Measurements from ENCODE around the gene ZMIZ2.
"Not testable (repeated sequence)": the region's sequence is repeated elsewhere in the genome, so short reads cannot be mapped to it uniquely, and the experiment has no call there.

Gene ZMIZ2

DNA sequence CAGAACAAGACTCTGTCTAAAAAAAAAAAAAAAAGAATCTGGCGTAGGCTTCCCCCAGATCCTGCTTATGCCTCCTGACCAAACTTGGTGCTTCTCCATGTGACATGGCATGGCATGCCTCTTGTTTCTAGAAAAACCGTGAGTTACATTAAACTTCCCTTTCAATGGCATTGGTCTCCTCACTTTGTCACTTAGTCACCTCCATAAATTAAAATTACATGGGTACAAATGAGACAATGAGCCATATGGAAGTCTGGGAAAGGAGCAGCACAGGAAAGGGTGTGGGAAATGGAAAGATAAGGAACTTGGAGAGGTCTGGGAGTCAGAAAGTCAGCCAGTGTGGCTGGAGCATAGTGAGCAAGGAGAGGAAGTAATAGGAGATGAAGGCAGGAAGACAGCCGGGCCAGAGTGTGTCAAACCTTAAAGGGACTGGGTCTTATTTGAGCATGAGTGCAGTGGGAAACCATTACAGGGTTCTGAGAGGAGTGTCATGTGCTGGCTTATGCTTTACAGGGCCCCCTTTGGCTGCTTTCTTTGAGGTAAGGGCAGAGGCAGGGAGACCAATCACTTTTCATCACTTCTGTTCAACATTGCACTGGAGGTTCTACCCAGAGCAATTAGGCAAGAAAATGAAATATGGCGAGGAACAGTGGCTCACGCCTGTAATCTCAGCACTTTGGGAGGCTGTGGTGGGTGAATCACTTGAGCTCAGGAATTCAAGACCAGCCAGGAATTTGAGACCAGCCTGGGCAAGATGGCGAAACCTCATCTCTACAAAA lies 21.3 kb upstream of the ZMIZ2 start:
- DNase-seq = no peak

DNA sequence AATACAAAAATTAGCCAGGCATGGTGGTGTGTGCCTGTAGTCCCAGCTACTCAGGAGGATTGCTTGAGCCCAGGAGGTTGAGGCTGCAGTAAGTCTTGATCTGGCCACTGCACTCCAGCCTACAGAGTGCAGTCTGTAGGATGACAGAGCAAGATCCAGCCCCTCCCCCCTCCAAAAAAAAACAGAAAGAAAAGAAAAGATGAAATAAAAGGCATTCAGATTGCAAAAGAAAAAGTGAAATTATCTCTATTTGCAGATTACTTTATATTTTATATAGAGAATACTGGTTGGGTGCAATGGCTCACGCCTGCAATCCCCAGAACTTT lies 20.7 kb upstream of the ZMIZ2 start:
- DNase-seq = no peak

DNA sequence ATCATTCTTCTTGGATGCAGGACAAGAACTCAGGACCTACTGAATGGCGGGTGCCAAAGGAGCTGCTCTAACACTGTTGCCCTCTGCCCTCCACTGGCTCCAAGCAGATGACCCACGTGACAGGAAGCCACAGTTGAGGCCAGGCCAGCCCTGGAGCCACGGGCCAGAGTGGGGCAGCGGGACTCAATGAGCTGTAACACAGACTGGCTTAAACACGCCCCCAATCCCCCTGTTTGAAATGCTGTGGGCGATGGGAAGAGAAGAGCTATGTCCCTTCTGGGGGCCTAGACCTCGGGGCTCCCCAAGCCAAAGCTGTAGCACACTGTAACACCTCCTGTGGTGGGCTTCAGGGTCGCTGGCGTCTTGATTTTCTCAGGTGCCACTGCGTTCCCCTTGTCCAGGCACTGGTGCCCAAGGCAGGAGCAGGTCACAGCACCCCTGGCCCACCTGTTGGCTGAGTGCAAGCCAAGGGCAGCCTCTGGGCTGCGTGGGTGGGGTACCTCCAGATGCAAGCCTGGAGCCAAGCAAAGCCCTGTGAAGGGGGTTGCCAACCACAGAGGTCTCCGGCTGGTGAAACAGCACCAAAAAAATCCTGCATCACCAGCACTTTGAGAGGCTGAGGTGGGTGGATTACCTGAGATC lies 18.6 kb upstream of the ZMIZ2 start:
- DNase-seq = no peak

DNA sequence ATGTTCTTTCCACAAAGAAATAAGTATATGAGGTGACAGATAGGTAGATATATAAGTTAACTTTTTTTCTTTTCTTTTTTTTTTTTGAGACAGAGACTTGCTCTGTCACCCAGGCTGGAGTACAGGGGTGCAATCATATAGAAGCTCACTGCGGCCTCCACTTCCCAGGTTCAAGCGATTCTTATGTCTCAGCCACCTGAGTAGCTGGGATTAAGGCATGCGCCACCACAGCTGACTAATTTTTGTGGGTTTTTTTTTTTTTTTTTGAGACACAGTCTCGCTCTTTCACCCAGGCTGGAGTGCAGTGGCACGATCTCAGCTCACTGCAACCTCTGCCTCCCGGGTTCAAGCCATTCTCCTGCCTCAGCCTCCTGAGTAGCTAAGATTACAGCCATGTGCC lies 15.7 kb upstream of the ZMIZ2 start:
- DNase-seq = not testable (repeated sequence)

DNA sequence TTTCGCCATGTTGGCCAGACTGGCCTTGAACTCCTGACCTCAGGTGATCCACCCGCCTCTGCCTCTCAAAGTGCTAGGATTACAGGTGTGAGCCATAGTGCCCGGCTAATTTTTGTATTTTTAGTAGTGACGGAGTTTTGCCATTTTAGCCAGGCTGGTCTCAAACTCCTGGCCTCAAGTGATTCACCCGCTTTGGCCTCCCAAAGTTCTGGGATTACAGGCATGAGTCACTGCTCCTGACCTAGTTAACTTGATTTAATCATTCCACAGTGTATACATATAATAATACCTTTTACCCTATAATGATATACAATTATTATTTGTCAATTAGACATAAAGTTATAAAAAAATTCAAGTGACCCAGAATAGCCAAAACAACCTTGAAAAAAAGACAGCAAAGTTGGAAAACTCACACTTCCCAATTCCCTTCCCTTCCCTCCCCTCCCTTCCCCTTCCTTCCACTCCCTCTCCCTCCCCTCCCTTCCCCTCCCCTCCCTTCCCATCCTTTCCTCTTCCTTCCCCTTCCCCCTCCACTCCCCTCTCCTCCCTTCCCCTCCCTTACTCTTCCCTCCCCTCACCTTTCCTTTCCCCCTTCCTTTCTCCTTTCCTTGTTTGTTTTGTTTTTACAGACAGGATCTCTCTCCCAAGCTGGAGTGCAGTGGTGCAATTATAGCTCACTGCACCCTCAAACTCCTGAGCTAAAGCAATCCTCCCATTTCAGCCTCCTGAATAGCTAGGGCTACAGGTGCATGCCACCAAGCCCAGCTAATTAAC lies 14.8 kb upstream of the ZMIZ2 start:
- no peak for DNase-seq

DNA sequence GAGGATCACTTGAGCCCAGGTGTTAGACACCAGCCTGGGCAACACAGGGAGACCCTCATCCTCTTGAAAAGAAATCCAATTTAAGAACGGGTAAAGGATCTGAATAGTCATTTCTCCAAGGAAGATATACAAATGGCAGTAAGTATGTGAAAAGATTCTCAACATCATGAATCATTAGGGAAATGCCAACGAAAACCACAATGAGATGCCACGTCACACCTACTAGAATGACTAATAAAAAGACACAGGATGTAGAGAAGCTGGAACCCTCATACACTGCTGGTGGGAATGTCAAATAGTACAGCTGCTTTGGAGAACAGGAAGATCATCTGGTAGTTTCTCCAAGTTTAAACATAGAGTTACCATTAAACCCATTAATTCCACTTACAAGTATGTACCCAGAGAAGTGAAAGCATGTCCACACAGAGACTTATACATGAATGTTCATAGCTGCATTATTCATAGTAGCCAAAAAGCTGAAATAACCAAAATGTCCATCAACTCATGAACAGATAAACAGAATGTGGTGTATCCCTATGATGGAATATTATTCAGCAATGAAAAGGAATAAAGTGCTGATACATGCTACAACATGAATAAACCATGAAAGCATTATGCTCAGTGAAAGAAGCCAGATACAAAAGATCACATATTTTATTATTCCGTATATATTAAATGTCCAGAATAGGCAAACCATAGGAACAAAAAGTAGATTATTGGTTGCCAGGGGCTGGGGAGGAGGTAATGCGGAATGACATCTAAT lies 13.1 kb upstream of the ZMIZ2 start:
- no peak for DNase-seq

DNA sequence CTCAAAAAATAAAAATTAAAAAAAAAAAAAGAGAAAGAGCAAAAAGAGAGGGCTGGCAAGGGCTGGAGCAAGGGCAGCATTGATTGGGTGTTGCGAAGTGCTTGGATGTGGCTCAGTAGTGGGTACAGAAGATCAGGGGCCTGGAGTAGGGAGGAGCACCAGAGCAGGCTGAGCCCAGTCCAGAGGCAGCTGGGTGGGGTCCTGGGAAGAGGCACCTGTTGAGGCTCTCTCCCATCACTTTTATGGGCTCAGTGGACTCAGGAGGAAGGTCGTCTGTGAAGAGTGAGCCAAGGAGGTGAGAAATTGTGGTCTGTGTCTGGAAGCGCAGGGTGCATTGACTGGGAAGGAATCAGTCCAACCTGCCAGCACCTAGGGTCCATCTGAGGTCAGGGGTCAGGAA lies 11.8 kb upstream of the ZMIZ2 start:
- no peak for DNase-seq

DNA sequence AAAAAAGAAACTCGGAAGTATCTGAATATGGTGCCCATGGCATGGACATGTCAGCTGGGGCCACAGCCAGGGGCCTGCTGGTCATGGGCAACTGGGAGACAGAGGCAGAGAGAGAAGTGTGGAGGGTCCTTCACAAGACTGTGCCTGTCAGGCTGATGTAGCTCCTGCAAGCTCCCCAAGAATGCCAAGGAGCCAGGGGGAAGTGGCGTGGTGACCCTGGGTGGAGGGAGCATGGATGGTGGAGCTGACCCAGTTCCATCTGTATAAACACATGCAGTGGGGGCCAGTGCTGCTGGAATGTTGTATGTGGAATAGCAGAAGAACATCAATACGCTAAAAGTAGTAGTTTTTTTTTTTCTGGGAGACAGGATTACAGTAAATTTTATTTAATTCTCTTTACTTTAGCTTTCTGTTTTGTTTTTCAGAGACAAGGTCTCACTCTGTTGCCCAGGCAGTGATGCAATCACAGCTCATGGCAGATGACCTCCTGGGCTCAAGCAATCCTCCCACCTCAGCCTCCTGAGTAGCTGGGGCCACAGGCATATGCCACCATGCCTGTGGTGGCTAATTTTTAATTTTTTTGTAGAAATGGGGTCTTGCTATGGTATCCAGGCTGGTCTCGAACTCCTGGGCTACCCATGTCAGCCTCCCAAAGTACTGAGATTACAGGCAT lies 10.5 kb upstream of the ZMIZ2 start:
- no peak for DNase-seq

DNA sequence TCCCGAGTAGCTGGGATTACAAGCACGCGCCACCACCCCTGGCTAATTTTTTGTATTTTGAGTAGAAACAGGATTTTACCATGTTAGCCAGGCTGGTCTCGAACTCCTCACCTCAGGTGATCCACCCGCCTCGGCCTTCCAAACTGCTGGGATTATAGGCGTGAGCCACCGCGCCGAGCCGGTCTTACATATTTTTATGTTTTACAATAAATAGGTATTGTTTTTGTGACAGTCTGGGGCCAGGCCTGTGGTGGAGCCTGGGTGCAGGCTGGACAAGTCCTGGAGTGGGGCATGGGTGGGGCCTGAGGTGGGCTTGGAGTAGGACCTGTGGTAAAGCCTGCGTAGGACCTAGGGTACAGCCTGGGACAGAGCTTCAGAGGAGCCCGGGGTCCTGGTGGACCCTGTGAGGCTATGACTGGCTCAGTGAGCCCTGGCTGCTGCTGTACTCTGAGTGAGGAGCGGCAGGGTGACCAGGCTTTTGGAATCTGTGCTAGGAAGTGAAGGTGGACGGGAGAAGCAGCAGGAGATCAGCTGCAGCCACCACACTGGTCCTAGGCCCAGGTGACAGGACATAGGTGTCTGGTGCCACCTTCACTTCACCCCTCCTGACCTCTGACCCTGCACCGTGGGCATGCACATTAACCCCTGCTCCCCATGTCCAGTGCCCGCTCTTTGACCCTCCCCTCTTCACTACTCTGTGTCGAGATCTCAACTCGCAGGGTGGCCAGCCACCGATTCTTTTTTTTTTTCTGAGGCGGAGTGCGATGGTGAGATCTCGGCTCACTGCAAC lies 9.6 kb upstream of the ZMIZ2 start:
- DNase-seq = no peak

DNA sequence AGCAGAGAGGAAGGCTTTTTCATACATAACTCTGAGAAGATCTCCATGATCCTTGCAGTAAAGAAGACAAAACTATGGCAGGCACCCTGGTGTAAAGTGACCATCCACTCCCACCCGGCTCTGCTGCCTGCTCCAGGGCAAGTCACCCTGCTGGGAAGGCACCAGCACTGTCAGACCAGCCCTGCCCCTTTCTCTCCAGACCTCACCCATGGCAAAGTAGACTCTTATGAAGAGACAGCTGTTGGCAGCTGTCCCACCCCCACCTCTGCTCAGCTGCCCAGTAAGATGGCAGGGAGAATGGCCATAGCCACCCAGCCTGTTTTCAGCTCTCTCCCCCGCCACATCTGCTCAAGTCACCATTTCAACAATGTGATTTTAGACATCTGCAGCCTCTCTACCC lies 8.6 kb upstream of the ZMIZ2 start:
- DNase-seq = no peak

DNA sequence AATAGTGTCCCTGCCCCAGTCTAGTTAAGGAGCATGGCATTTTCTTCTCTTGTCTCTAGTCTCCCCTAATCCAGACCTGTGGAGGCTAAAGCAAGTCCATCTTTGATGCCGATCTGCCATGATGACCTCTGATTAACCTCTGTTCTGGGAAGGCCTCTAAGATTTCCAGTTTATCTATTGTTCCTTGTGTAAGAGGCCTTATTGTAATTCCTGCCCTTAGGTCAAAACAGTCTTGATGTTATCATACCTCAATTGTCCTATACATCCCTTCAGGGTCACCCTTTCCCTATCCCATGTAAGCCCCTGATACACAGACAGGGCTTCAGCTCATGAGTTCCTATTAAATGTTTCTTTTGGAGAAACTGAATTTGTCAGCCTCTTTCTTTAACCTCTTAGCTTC lies 4.9 kb upstream of the ZMIZ2 start:
- no peak for DNase-seq

DNA sequence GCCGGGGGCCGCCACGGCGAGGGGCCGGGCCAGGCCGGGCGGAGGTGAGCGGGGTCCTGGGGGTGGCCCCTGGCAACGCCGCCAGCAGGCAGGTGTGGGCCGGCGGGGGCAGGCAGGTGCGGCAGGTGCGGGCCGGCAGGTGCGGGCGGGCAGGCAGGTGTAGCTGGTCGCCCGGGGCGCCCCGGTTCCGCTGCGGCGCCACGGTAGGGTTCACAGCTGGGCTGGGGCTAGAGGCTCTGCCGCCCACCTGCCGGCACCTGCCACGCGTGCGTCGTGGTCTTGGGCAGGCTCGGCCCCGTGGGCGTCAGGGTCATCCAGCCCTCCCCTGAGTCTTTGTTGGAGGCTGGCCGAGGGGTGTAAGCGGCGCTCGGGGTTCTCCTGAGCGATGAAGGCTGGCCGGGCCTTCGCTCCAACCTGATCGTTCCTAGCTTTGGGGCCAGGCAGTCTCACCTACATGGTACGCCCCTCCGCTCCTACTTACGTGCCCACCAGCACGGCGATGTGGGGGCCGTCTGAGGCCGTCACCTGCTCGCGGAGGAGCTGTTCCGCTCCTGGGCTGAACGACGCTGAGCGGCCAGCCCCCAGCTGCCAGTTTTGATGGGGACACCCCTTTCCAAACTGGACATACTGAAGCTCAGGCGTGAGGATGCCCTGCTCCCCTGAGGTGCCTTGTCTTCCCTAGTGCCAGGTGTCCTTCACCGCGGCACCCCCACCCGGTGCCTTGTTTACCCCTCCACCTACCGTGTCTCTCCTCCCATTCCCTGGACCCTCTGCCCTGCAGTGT lies 493 bp downstream of the ZMIZ2 start:
- no peak for DNase-seq

DNA sequence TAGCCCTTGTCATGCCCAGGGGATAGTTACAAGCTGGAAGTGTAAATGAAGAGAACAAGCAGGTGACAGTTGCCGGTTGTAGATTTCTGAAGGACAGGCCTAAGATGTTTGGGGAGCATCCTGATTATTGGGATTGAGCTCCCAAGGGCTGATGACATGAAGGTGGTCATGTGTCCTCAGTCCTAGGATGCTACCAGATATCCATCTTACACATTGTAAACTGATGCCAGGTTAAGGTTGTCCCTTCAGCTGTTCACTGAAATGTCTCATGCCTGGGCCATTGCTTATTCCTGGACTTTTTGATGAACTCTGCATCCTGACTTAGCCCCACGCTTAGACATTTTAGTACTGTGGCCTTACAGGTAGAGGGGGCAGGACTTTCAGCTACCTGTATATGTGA lies 1.3 kb downstream of the ZMIZ2 start:
- no peak for DNase-seq

DNA sequence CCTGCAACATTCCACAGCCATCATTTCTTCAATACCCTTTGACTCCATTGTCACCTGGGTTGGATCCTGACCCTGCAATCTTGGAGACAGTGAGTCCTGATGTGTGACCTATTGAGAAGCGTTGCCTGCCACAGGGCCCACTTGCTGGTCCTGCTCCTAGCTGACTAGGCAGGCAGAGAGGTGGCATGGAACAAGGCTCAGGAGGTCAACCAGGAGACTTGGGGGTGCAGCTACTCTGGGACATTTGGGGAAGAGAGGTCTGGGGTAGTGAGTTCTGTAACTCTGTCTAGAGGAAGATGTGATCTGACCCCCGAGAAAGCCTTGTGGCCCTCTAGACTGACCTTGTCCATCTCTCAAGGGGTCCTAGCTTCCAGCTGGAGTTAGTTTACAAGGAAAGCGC lies 1.8 kb downstream of the ZMIZ2 start:
- no peak for DNase-seq

DNA sequence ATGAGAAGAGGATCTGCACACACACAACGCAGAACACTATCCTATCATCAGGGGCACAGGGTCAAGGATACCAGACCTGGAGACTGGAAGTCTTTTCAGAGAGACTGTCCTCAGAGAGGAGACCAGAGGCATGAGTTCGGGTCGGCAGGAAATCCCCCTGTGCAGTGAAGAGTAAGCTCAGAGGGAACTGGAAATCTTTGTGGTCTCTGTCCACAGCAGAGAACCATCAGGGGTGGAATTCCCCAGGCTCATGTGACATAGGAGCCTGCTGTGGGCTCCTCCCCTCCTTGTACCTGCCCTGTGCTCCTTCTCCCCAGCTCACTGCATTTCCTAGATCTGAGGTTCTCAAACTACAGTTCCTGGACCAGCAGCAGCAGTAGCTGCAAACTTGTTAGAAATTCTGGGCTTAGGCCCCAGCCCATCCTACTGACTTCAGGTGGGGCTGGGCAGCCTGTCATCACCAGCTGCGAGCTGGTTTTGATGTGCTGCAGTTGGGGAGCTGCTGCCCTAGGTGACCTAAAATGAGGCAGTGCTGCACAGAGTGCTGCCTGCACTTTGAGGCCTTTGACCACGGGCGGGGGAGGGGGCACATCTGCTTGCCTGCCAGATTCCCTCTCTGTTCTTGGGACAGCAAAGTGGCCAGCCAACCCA lies 2.4 kb downstream of the ZMIZ2 start:
- DNase-seq = no peak

DNA sequence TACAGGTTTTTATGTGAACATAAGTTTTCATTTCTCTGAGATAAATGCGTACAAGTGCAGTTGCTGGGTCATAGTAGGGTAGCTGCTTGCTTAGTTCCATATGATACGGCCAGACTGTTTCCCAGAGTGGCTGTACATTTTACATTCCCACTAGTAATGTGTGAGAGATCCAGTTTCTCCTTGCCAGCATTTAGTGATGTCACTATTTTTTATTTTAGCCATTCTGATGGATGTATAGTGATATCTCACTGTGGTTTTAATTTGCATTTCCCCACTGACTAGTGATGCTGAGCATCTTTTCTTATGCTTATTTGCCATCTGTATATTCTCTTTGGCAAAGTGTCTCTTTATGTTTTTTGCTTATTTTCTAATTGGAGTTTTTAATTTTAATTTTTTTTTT lies 4.2 kb downstream of the ZMIZ2 start:
- no peak for DNase-seq

DNA sequence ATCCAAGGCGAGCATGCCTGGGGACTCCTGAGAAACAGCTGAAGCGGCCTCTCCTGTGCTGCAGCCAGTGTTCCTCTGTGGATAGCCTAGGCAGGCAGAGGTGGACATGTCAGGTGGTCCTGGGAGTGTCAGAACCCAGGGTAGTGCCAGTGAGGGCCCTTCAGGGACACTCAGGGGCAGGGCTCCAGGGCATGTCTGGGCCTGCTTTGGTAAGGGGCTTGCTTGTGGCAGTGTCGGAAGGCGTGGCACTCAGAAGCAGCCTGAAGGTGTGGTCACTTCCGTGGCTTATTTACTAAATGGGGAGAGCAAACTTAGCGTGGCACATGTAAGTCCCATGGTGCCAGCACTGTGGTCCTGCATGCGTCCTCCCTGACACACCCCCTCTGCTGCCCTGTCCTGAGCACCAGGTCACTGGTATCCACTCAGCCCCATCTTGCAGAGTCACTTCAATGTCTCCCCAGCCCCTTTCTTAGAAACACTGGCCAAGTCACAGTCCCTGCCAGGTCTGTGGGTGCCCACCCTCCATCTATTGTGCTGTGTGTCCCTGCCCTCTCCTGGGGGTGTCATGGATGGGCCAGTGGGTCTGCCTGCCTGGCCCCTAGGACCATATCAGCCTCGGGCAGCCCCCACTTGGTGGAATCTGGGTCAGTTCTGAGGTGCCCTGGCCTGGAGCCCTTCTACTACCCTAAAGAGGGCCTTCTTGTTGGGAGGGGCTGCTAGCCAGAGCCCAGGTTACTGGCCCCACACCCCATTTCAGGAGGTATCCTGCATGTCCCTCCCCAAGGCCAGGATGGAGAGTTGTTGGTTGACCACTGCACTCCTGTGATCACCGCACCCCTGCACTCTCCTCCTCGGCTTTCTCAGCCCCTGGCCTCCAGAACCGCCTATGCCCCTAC lies 6.4 kb downstream of the ZMIZ2 start:
- no peak for DNase-seq

DNA sequence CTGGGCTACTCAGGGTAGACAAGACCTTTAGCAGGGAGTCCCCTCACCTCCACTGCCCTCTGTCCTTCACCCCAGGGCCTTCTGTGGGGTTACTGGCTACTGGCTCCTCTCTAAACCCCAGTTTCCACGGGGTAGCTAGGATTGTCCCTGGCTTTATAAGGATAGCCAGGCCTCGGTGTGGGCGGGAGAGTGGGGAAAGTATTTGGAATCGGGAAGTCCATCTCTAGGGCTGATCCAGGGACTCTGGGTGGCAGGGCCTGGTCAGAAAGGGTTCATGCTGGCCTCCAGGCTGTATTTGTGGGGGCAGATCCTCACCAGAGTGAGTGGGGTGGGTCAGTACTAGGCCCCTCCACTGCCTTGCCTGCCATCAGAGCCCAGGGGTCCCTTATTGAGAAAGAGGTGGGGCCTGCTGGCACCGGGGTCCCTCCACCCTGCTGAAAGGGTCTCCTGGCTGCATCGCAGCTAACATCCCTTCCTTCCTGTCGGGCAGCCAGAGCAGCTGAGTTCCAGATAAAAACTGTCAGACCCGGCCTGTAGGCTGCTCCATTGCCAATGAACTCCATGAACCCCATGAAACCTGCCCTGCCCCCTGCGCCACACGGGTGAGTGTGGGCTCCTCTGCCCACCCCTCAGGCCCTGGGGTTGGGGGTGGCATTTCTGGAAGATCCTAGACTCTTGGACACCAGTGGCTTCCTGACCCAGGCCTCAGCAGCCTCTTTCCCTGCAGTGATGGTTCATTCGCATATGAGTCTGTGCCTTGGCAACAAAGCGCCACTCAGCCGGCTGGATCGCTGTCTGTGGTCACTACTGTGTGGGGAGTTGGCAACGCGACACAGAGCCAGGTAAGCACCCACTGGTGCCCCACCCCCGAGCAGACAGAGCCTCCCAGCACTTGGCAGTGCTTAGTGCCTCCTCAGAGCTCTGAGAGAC lies 7.3 kb downstream of the ZMIZ2 start:
- DNase-seq = no peak
